H1 (cell line): Measurements from ENCODE around the gene AFAP1L2.

Experiments used
- EP300 ChIP-seq, 2 experiments: IDR thresholded peaks; 1 replicate in 1 of 2; 2 replicates in 1 of 2; pipeline ENCODE4 v1.6.1; 2011 to 2012; ENCODE audit warnings: low read depth in 2 of 2, low read length in 2 of 2, mild to moderate bottlenecking in 2 of 2, borderline replicate concordance in 1 of 2, inconsistent platforms in 1 of 2, moderate library complexity in 1 of 2
- TCF12 ChIP-seq: IDR thresholded peaks from 2 replicates; pipeline ENCODE4 v1.6.1; 2011; ENCODE audit warnings: low read depth, mild to moderate bottlenecking, low read length
- TF ChIP-seq, protein P1 (sequence below), 3 experiments: IDR thresholded peaks; 1 replicate in 2 of 3; 2 replicates in 1 of 3; pipeline versions ENCODE4 v1.5.1 to v1.6.1; 2011; ENCODE audit warnings: low read length in 3 of 3, mild to moderate bottlenecking in 3 of 3, inconsistent platforms in 2 of 3, low read depth in 1 of 3, moderate library complexity in 1 of 3; ENCODE audit not compliant: insufficient read depth in 1 of 3; ENCODE audit errors: control extremely low read depth in 1 of 3

DNA sequence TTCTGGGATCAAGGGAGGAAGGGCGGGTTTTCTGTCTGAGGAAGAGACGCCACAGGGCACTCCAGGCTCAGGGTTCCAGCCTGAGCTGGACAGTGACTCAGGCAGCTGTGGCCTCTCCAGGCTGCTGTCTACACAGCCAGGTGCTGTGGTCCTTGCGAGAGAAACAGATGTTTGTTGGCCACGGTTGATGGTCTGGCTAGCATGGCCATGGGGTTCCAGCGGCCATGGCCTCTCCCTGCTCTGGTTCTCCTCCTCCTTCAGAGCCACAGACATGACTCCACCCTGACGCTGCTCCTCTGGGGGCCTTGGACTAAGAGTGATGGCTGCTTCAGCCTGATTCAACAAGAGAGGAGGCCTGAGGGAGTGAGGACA, 75.9 kb downstream of the AFAP1L2 start:
- TF ChIP-seq, protein P1, sequence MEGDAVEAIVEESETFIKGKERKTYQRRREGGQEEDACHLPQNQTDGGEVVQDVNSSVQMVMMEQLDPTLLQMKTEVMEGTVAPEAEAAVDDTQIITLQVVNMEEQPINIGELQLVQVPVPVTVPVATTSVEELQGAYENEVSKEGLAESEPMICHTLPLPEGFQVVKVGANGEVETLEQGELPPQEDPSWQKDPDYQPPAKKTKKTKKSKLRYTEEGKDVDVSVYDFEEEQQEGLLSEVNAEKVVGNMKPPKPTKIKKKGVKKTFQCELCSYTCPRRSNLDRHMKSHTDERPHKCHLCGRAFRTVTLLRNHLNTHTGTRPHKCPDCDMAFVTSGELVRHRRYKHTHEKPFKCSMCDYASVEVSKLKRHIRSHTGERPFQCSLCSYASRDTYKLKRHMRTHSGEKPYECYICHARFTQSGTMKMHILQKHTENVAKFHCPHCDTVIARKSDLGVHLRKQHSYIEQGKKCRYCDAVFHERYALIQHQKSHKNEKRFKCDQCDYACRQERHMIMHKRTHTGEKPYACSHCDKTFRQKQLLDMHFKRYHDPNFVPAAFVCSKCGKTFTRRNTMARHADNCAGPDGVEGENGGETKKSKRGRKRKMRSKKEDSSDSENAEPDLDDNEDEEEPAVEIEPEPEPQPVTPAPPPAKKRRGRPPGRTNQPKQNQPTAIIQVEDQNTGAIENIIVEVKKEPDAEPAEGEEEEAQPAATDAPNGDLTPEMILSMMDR (IDR thresholded peaks at IDR 0.05; ENCODE audit: control extremely low read depth in 1 of 3, insufficient read depth in 1 of 3, low read depth in 1 of 3, low read length in 3 of 3) = no peak
- TF ChIP-seq TCF12 (no peak), EP300 (IDR thresholded peaks at IDR 0.05; ENCODE audit: borderline replicate concordance in 1 of 2, low read depth in 2 of 2, low read length in 2 of 2) (no peak)
